Common myeloid progenitor, CD34-positive (primary cell): ENCODE data around the gene C19orf81.
"Not testable (repeated sequence)": the region's sequence is repeated elsewhere in the genome, so short reads cannot be mapped to it uniquely, and the experiment has no call there.

Source experiments
- CTCF ChIA-PET: fragments of 350-600 bp; sonication (Branson Sonifier 250); formaldehyde crosslinking; loops from one replicate; lab custom pipeline; 2021; ENCODE audit warnings: antibody characterized with exemption; lab: Charles Lee
- POLR2A ChIA-PET: fragments of 350-600 bp; sonication (Branson Sonifier 250); formaldehyde crosslinking; loops from one replicate; lab custom pipeline; 2021; ENCODE audit warnings: antibody characterized with exemption; lab: Charles Lee
- DNase-seq, 3 donors: peaks; one replicate each; pipeline versions ENCODE4 v3.0.0 to v3.0.0-alpha.2; 2013
- H3K27ac ChIP-seq, 2 experiments: 1 replicate in 1 of 2; 2 replicates in 1 of 2; pipeline ENCODE4 v1.7.0; 2013; ENCODE audit warnings: inconsistent platforms in 2 of 2, low read length in 2 of 2, mild to moderate bottlenecking in 2 of 2, low read depth in 1 of 2, moderate library complexity in 1 of 2; ENCODE audit not compliant: severe bottlenecking in 2 of 2, insufficient read depth in 1 of 2, poor library complexity in 1 of 2
- H3K27me3 ChIP-seq, 5 experiments: replicated peaks in 2 of 5; 1 replicate in 3 of 5; 2 replicates in 2 of 5; pipeline versions ENCODE4 v1.6.1 to v1.7.0; 2013; ENCODE audit warnings: low read length in 4 of 5, mild to moderate bottlenecking in 2 of 5, moderate library complexity in 2 of 5, inconsistent platforms in 1 of 5; ENCODE audit not compliant: insufficient read depth in 5 of 5, control insufficient read depth in 4 of 5
- H3K36me3 ChIP-seq, 4 experiments: 1 replicate in 2 of 4; 2 replicates in 2 of 4; pipeline versions ENCODE4 v1.6.1 to v1.7.0; 2013; ENCODE audit warnings: low read length in 3 of 4, control low read depth in 1 of 4, mild to moderate bottlenecking in 1 of 4; ENCODE audit not compliant: control insufficient read depth in 4 of 4, insufficient read depth in 4 of 4
- H3K4me1 ChIP-seq, 4 experiments: 1 replicate in 3 of 4; 2 replicates in 1 of 4; pipeline versions ENCODE4 v1.6.1 to v1.7.1; 2013; ENCODE audit warnings: low read length in 3 of 4, mild to moderate bottlenecking in 3 of 4, control low read depth in 1 of 4, inconsistent platforms in 1 of 4, moderate library complexity in 1 of 4; ENCODE audit not compliant: control insufficient read depth in 4 of 4, insufficient read depth in 4 of 4; ENCODE audit errors: control extremely low read depth in 1 of 4
- H3K4me3 ChIP-seq, 7 experiments: 1 replicate in 4 of 7; 2 replicates in 3 of 7; pipeline versions ENCODE4 v1.5.1 to v1.7.0; 2013; ENCODE audit warnings: mild to moderate bottlenecking in 7 of 7, low read length in 6 of 7, moderate library complexity in 6 of 7, inconsistent platforms in 2 of 7, low read depth in 2 of 7, control low read depth in 1 of 7; ENCODE audit not compliant: insufficient read depth in 4 of 7, control insufficient read depth in 1 of 7; ENCODE audit errors: extremely low read depth in 1 of 7
- H3K9me3 ChIP-seq, 5 experiments: 1 replicate in 4 of 5; 2 replicates in 1 of 5; pipeline versions ENCODE4 v1.6.1 to v1.7.1; 2013; ENCODE audit warnings: low read length in 4 of 5, mild to moderate bottlenecking in 2 of 5, inconsistent platforms in 1 of 5, low read depth in 1 of 5, moderate library complexity in 1 of 5; ENCODE audit not compliant: control insufficient read depth in 4 of 5, insufficient read depth in 2 of 5; ENCODE audit errors: control extremely low read depth in 1 of 5
- WGBS: methylation state at CpG from one replicate; pipeline ENCODE4 v1.1.5; 2013; ENCODE audit not compliant: insufficient coverage; 5-methylcytosine and 5-hydroxymethylcytosine counted together

C19orf81 gene

GRCh38 chr19:50620394-50620906 lies 28.8 kb upstream of the C19orf81 start:
- POLR2A ChIA-PET, H3K4me3 ChIP-seq: not testable (repeated sequence)

GRCh38 chr19:50624949-50625600 lies 24.2 kb upstream of the C19orf81 start:
- Histone ChIP-seq H3K27me3 (peaks cover 0 to 6% (median 0%) of the 10 kb centered on the region in 5 experiments), H3K4me1 (no peaks in the 10 kb centered on the region), H3K4me3 (no peak overlapping the region), H3K27ac (no peak overlapping the region), H3K9me3 (no peaks in the 10 kb centered on the region), H3K36me3 (no peaks in the 10 kb centered on the region)
- DNase-seq = no peak
- CTCF ChIA-PET = no interaction called here
- 95% methylated on average over 39 of the region's 44 CpGs for WGBS
- POLR2A ChIA-PET = no interaction called here

More at GRCh38 chr19:50620394-50620906, 28.8 kb upstream of the C19orf81 start:
- H3K4me1 ChIP-seq, H3K9me3 ChIP-seq, CTCF ChIA-PET, DNase-seq, H3K27ac ChIP-seq, H3K36me3 ChIP-seq, H3K27me3 ChIP-seq: not testable (repeated sequence)
- no CpG with 5 or more reads among the region's 5 CpGs for WGBS

- Histone ChIP-seq H3K27ac (no peak overlapping the region), H3K9me3 (no peaks in the 10 kb centered on the region), H3K4me3 (no peak overlapping the region), H3K4me1 (no peaks in the 10 kb centered on the region), H3K36me3 (no peaks in the 10 kb centered on the region), H3K27me3 (peaks cover 0 to 6% (median 0%) of the 10 kb centered on the region in 5 experiments)
- POLR2A ChIA-PET = no interaction called here
- no peak for DNase-seq
- WGBS = 83% methylated on average over 4 of the region's 4 CpGs
- CTCF ChIA-PET = no interaction called here
These were observed 23.2 kb upstream of the C19orf81 start for GRCh38 chr19:50626011-50626410.

DNA sequence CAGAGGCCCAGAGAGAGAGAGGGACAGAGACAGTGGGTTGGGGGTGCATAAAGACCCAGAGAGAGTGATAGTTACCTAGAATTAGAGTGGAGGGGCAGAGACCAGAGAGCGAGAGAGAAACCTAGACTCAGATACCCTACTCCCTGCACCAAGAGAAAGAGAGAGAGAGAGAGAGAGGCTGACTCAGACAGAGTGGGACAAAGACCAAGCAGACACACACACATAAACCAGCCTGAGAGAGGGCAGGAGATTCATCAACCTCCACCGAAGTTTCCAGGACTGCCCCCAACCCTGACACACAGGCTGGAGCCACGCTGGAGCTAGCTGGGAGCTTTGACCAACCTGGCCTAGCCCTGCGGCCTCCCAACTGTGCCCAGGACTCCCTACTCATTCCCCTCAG lies 22.4 kb upstream of the C19orf81 start:
- 89% methylated on average over 4 of the region's 4 CpGs for WGBS
- Histone ChIP-seq H3K4me1 (no peaks in the 10 kb centered on the region), H3K27me3 (peaks cover 0 to 6% (median 0%) of the 10 kb centered on the region in 5 experiments), H3K27ac (no peak overlapping the region), H3K36me3 (no peaks in the 10 kb centered on the region), H3K9me3 (no peaks in the 10 kb centered on the region), H3K4me3 (no peak overlapping the region)
- POLR2A ChIA-PET = no interaction called here
- CTCF ChIA-PET = no interaction called here
- no peak for DNase-seq

- H3K27ac ChIP-seq = no peak overlapping the region
- no peaks in the 10 kb centered on the region for H3K36me3 ChIP-seq
- ChIA-PET CTCF (no interaction called here), POLR2A (no interaction called here)
- H3K9me3 ChIP-seq = peaks cover 0 to 3% (median under 1%) of the 10 kb centered on the region in 5 experiments
- no peaks in the 10 kb centered on the region for H3K4me1 ChIP-seq
- DNase-seq = no peak
- peaks cover 0 to 6% (median 0%) of the 10 kb centered on the region in 5 experiments for H3K27me3 ChIP-seq
- H3K4me3 ChIP-seq = no peak overlapping the region
- WGBS = 100% methylated on average over 4 of the region's 5 CpGs
These were observed 21.1 kb upstream of the C19orf81 start for GRCh38 chr19:50628146-50628545.

DNA sequence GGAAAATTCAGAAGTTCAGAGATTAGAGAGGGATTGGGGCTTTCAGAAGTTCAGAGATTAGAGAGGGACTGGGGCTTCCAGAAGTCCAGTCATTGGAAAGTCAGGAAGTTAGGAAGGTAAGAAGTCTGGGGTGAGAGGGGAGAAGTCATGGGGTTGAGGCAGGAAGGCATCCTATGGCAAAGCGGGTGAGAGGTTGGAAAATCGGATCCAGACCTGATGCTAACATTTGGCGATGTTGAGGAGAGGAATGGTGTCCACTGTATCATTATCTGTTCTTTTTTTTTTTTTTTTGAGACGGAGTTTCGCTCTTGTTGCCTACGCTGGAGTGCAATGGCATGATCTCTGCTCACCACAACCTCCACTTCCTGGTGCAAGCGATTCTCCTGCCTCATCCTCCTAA lies 20.7 kb upstream of the C19orf81 start:
- Histone ChIP-seq H3K27ac (no peak overlapping the region), H3K4me3 (no peak overlapping the region), H3K36me3 (no peaks in the 10 kb centered on the region), H3K9me3 (peaks cover 0 to 7% (median 2%) of the 10 kb centered on the region in 5 experiments), H3K4me1 (no peaks in the 10 kb centered on the region), H3K27me3 (peaks cover 0 to 6% (median 0%) of the 10 kb centered on the region in 5 experiments)
- DNase-seq = no peak
- POLR2A ChIA-PET = no interaction called here
- WGBS = 100% methylated on average over 2 of the region's 7 CpGs
- CTCF ChIA-PET = interaction anchor here (0.7 kb wide), 1 partner anchor 19 kb away, joined by 3 read pairs; no protein-coding TSS in a partner anchor

GRCh38 chr19:50629194-50629593 lies 20.1 kb upstream of the C19orf81 start:
- H3K4me1 ChIP-seq = no peaks in the 10 kb centered on the region
- no peak overlapping the region for H3K4me3 ChIP-seq
- DNase-seq = no peak
- peaks cover 0 to 6% (median 0%) of the 10 kb centered on the region in 5 experiments for H3K27me3 ChIP-seq
- H3K27ac ChIP-seq = no peak overlapping the region
- ChIA-PET CTCF (interaction anchor here (0.7 kb wide), 1 partner anchor 20 kb away, joined by 3 read pairs; no protein-coding TSS in a partner anchor), POLR2A (interaction anchor here (0.6 kb wide), 1 partner anchor 80 kb away, joined by 3 read pairs; no protein-coding TSS in a partner anchor)
- H3K36me3 ChIP-seq = no peaks in the 10 kb centered on the region
- 94% methylated on average over 18 of the region's 20 CpGs for WGBS
- peaks cover 2 to 11% (median 7%) of the 10 kb centered on the region in 5 experiments for H3K9me3 ChIP-seq
